Right renal cortex interstitium (tissue), 3 donors: ENCODE results near the gene KCNRG. TPM values are rescaled to one million over a fixed set of nuclear protein-coding genes. Genes with fewer than 3 reads are reported as not detected.
"Not testable (repeated sequence)": the region's sequence is repeated elsewhere in the genome, so short reads cannot be mapped to it uniquely, and the experiment has no call there.

Experiments
- DNase-seq, 3 donors: peaks; one replicate each; pipeline ENCODE4 v3.0.0-alpha.2; 2013; ENCODE audit warnings: low read depth in 3 of 3, low spot score in 2 of 3
- polyA plus RNA-seq, 3 donors: library from polyadenylated mRNA; unstranded; fragments of 120-200 nt; gene quantifications; one replicate each; pipeline ENCODE4 v1.2.1, GENCODE V29; 2013; ENCODE audit not compliant: insufficient read length in 3 of 3

Gene KCNRG
- polyA plus RNA-seq, 3 donors = 1.8 to 2.0 (median 1.9) TPM

- no peak for DNase-seq
Measured at GRCh38 chr13:50006426-50007135, 8.7 kb upstream of the KCNRG start.

GRCh38 chr13:50011461-50011860, 3.8 kb upstream of the KCNRG start:
- DNase-seq = no peak

GRCh38 chr13:50012396-50013169, 2.7 kb upstream of the KCNRG start:
- DNase-seq = no peak

GRCh38 chr13:50014386-50014785, 858 bp upstream of the KCNRG start:
- no peak for DNase-seq

- no peak for DNase-seq
Measured at GRCh38 chr13:50015750-50016149, 506 bp downstream of the KCNRG start.

GRCh38 chr13:50016444-50016843, 1.2 kb downstream of the KCNRG start:
- DNase-seq = no peak

GRCh38 chr13:50017819-50018218, 2.6 kb downstream of the KCNRG start:
- no peak for DNase-seq

GRCh38 chr13:50025436-50025835, 10.2 kb downstream of the KCNRG start:
- DNase-seq = no peak

- DNase-seq = no peak
Measured at GRCh38 chr13:50026788-50027473, 11.7 kb downstream of the KCNRG start.

- DNase-seq = no peak
Measured at GRCh38 chr13:50030315-50030714, 15.1 kb downstream of the KCNRG start.

GRCh38 chr13:50033725-50034124, 18.5 kb downstream of the KCNRG start:
- DNase-seq = no peak

- DNase-seq = no peak
Measured at GRCh38 chr13:50037788-50038187, 22.5 kb downstream of the KCNRG start.

GRCh38 chr13:50038266-50038665, 23.0 kb downstream of the KCNRG start:
- DNase-seq = no peak

- DNase-seq = no peak
Measured at GRCh38 chr13:50052478-50052877, 37.2 kb downstream of the KCNRG start.

GRCh38 chr13:50053844-50054243, 38.6 kb downstream of the KCNRG start:
- no peak for DNase-seq

- no peak for DNase-seq
Measured at GRCh38 chr13:50055454-50055853, 40.2 kb downstream of the KCNRG start.

GRCh38 chr13:50060718-50061117, 45.5 kb downstream of the KCNRG start:
- DNase-seq = no peak

- DNase-seq = not testable (repeated sequence)
Measured at GRCh38 chr13:50062336-50062735, 47.1 kb downstream of the KCNRG start.

GRCh38 chr13:50065712-50066111, 50.5 kb downstream of the KCNRG start:
- no peak for DNase-seq

GRCh38 chr13:50068508-50068907, 53.3 kb downstream of the KCNRG start:
- no peak for DNase-seq

GRCh38 chr13:50069261-50069660, 54.0 kb downstream of the KCNRG start:
- no peak for DNase-seq

GRCh38 chr13:50070186-50070585, 54.9 kb downstream of the KCNRG start:
- DNase-seq = no peak
